GM18519 (cell line): ENCODE data around the gene FMN1.

Experiments
- ATAC-seq: cut with Tn5 transposase; IDR thresholded peaks from one replicate; pipeline ENCODE4 v1.9.1; 2021; ENCODE audit warnings: mild to moderate bottlenecking, moderate library complexity; ENCODE audit not compliant: unreplicated experiment, low FRiP score

FMN1 gene

GRCh38 chr15:33068007-33068481 lies 126.5 kb downstream of the FMN1 start:
- ATAC-seq, result no peak

- no peak for ATAC-seq
Measured at GRCh38 chr15:33067456-33067855, 127.1 kb downstream of the FMN1 start.

- ATAC-seq, result no peak
Measured at GRCh38 chr15:33066584-33066983, 127.9 kb downstream of the FMN1 start.

- no peak for ATAC-seq
Measured at GRCh38 chr15:33064878-33065277, 129.6 kb downstream of the FMN1 start.

GRCh38 chr15:33059184-33059583 lies 135.3 kb downstream of the FMN1 start:
- no peak for ATAC-seq

GRCh38 chr15:33057845-33058244 lies 136.7 kb downstream of the FMN1 start:
- ATAC-seq, result no peak

GRCh38 chr15:33055962-33056361 lies 138.6 kb downstream of the FMN1 start:
- ATAC-seq, result no peak

- ATAC-seq, result no peak
Measured at GRCh38 chr15:33051528-33051927, 143.0 kb downstream of the FMN1 start.

- ATAC-seq, result no peak
Measured at GRCh38 chr15:33048255-33048654, 146.3 kb downstream of the FMN1 start.

- no peak for ATAC-seq
Measured at GRCh38 chr15:33047077-33047476, 147.4 kb downstream of the FMN1 start.

GRCh38 chr15:33046329-33046728 lies 148.2 kb downstream of the FMN1 start:
- ATAC-seq, result no peak

GRCh38 chr15:33045066-33045810 lies 149.3 kb downstream of the FMN1 start:
- no peak for ATAC-seq

GRCh38 chr15:33044598-33044997 lies 149.9 kb downstream of the FMN1 start:
- no peak for ATAC-seq

GRCh38 chr15:33043636-33044035 lies 150.9 kb downstream of the FMN1 start:
- no peak for ATAC-seq

- no peak for ATAC-seq
Measured at GRCh38 chr15:33040496-33040895, 154.0 kb downstream of the FMN1 start.

GRCh38 chr15:33034588-33034987 lies 159.9 kb downstream of the FMN1 start:
- no peak for ATAC-seq

GRCh38 chr15:33032053-33032452 lies 162.5 kb downstream of the FMN1 start:
- no peak for ATAC-seq

- no peak for ATAC-seq
Measured at GRCh38 chr15:33031324-33031821, 163.1 kb downstream of the FMN1 start.

GRCh38 chr15:33030315-33030714 lies 164.2 kb downstream of the FMN1 start:
- ATAC-seq, result no peak

GRCh38 chr15:33029109-33029652 lies 165.3 kb downstream of the FMN1 start:
- no peak for ATAC-seq

GRCh38 chr15:33028495-33028894 lies 166.0 kb downstream of the FMN1 start:
- ATAC-seq, result no peak
